Measurements from ENCODE around the gene CCDC102B. TPM values are rescaled to one million over a fixed set of nuclear protein-coding genes. Genes with fewer than 3 reads are reported as not detected.

Gene CCDC102B
- total RNA-seq, 1 donor from 2014 or later: 6.5 TPM

DNA sequence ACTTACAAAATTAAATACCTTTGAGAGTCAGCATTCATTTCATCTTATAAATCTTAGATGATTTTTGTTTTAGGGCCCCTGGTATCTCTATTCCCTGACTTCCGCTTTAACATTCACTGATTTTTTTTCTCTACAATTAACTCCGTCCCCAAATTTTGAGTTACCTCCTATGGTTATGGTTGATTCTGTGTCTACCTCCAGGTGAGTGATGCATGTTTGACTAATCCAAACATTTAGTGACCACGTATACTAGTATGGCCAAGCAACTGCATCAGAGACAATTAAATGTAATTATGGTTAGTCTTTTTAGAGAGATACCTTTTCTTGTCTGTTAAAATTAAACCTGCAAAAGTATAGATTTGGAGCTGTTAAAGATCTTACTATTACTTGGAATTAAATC, 120.3 kb downstream of the CCDC102B start:
- TF ChIP-seq CTCF (conservative IDR thresholded peaks at IDR 0.05): no peak
- Mint-ChIP-seq H3K36me3 (ENCODE audit: low read depth) (no peaks in the 10 kb centered on the region), H3K4me3 (no peak overlapping the region), H3K9me3 (no peaks in the 10 kb centered on the region), H3K4me1 (no peaks in the 10 kb centered on the region), H3K27me3 (ENCODE audit: low read depth) (no peaks in the 10 kb centered on the region), H3K27ac (ENCODE audit: unreplicated experiment) (no peak overlapping the region)
- no peak for DNase-seq (ENCODE audit: low read depth, low spot score)

- Mint-ChIP-seq H3K36me3 (ENCODE audit: low read depth) (no peaks in the 10 kb centered on the region), H3K9me3 (no peaks in the 10 kb centered on the region), H3K4me3 (no peak overlapping the region), H3K4me1 (no peaks in the 10 kb centered on the region), H3K27me3 (ENCODE audit: low read depth) (no peaks in the 10 kb centered on the region), H3K27ac (ENCODE audit: unreplicated experiment) (no peak overlapping the region)
- DNase-seq (ENCODE audit: low read depth, low spot score): no peak
- no peak for TF ChIP-seq CTCF (conservative IDR thresholded peaks at IDR 0.05)
These were observed 122.0 kb downstream of the CCDC102B start for GRCh38 chr18:68919900-68920299.

DNA sequence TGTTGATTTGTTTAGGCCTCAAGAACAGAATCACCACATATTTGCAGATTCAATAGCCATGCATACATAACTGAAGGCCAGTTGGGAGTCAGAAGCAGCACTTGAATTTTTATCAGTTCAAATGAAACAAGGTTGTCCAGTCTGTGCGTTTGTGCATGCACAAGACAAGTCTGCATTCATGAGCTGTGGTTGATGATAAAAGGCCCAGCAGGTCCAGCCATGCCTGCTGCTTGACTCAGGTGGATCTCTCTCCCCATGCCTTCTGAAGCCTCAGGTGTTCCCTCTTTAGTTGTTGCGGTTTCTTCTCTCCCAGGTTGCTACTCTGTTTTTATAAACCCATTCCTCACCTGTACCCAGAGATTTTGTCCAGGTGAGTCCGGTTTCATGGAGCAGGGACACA, 124.5 kb downstream of the CCDC102B start:
- no peak overlapping the region for H3K27ac Mint-ChIP-seq (ENCODE audit: unreplicated experiment)
- H3K4me1 Mint-ChIP-seq: no peaks in the 10 kb centered on the region
- H3K36me3 Mint-ChIP-seq (ENCODE audit: low read depth): no peaks in the 10 kb centered on the region
- H3K4me3 Mint-ChIP-seq: no peak overlapping the region
- H3K9me3 Mint-ChIP-seq: no peaks in the 10 kb centered on the region
- H3K27me3 Mint-ChIP-seq (ENCODE audit: low read depth): no peaks in the 10 kb centered on the region
- no peak for TF ChIP-seq CTCF (conservative IDR thresholded peaks at IDR 0.05)
- no peak for DNase-seq (ENCODE audit: low read depth, low spot score)

DNA sequence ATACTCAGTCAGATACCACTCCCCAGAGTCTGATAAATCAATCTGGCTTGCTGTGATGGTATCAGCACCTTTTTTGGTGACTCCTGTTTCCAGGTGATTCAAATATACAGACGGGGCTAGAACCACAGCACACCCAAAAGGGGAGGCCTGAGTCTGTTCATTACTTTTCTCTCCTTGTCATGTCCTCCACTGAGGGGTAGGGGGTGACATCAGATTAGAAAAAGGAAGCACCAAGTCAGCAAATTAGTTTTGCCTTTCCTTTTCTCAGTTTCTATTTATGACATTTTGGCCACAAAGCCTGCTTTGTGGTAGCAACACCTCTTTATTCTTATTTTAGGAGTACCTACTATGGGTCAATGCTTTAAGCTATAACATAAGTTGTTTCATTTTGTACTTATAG, 127.4 kb downstream of the CCDC102B start:
- H3K4me3 Mint-ChIP-seq: no peak overlapping the region
- H3K4me1 Mint-ChIP-seq: no peaks in the 10 kb centered on the region
- no peak for DNase-seq (ENCODE audit: low read depth, low spot score)

GRCh38 chr18:68928762-68929675, 131.1 kb downstream of the CCDC102B start:
- Mint-ChIP-seq H3K4me3 (no peak overlapping the region), H3K27me3 (ENCODE audit: low read depth) (no peaks in the 10 kb centered on the region), H3K36me3 (ENCODE audit: low read depth) (no peaks in the 10 kb centered on the region), H3K27ac (ENCODE audit: unreplicated experiment) (peak overlapping the region; percentile 68), H3K9me3 (no peaks in the 10 kb centered on the region), H3K4me1 (no peaks in the 10 kb centered on the region)
- no peak for DNase-seq (ENCODE audit: low read depth, low spot score)
- no peak for TF ChIP-seq CTCF (conservative IDR thresholded peaks at IDR 0.05)

More for the DNA sequence above, 127.4 kb downstream of the CCDC102B start:
- Mint-ChIP-seq H3K9me3 (no peaks in the 10 kb centered on the region), H3K27ac (ENCODE audit: unreplicated experiment) (no peak overlapping the region), H3K27me3 (ENCODE audit: low read depth) (no peaks in the 10 kb centered on the region), H3K36me3 (ENCODE audit: low read depth) (no peaks in the 10 kb centered on the region)
- TF ChIP-seq CTCF (conservative IDR thresholded peaks at IDR 0.05): peak; percentile 50

Data from neural crest cell (in vitro differentiated cells).